ENCODE data around the gene HSPBP1. TPM values are rescaled to one million over a fixed set of nuclear protein-coding genes. Genes with fewer than 3 reads are reported as not detected.

The HSPBP1 gene
- total RNA-seq, 4 donors from 2014 or later = 33.7 to 49.6 (median 40.5) TPM

DNA sequence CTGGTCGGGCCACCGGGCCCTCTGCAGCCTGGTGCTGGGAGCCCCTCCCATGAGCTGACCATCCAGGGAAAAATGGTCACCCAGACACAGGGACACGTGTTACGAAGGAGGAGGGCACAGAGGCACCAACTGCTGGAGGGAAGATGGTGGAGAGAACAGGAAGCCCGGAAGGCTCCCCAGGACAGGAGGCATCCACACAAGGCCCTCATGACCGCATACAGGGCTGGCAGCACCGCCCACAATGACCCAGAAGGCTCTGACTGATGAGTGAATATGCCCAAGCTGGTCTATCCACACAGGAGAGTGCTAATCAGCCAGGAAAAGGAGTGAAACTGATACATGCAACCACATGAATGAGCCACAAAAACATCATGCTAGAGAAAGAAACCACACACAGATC, 37.4 kb downstream of the HSPBP1 start:
- TF ChIP-seq POLR2A (IDR thresholded peaks at IDR 0.05) (no peak), EP300 (IDR thresholded peaks at IDR 0.05) (no peak)
- TF ChIP-seq, protein P1, sequence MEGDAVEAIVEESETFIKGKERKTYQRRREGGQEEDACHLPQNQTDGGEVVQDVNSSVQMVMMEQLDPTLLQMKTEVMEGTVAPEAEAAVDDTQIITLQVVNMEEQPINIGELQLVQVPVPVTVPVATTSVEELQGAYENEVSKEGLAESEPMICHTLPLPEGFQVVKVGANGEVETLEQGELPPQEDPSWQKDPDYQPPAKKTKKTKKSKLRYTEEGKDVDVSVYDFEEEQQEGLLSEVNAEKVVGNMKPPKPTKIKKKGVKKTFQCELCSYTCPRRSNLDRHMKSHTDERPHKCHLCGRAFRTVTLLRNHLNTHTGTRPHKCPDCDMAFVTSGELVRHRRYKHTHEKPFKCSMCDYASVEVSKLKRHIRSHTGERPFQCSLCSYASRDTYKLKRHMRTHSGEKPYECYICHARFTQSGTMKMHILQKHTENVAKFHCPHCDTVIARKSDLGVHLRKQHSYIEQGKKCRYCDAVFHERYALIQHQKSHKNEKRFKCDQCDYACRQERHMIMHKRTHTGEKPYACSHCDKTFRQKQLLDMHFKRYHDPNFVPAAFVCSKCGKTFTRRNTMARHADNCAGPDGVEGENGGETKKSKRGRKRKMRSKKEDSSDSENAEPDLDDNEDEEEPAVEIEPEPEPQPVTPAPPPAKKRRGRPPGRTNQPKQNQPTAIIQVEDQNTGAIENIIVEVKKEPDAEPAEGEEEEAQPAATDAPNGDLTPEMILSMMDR (IDR thresholded peaks at IDR 0.05) = no peak
- peaks cover 0 to 8% (median 0%) of the 10 kb centered on the region in 4 donors for H3K4me1 ChIP-seq
- no peak for DNase-seq (ENCODE audit: low spot score in 2 of 2)
- no peak overlapping the region for H3K27ac ChIP-seq
- peaks cover 4 to 98% (median 51%) of the 10 kb centered on the region in 3 donors for H3K36me3 ChIP-seq
- H3K4me3 ChIP-seq = no peak overlapping the region
- WGBS, 2 donors = 73 to 90% methylated on average over 7 of the region's 7 CpGs
- no peaks in the 10 kb centered on the region for H3K9me3 ChIP-seq
- no peaks in the 10 kb centered on the region for H3K27me3 ChIP-seq

DNA sequence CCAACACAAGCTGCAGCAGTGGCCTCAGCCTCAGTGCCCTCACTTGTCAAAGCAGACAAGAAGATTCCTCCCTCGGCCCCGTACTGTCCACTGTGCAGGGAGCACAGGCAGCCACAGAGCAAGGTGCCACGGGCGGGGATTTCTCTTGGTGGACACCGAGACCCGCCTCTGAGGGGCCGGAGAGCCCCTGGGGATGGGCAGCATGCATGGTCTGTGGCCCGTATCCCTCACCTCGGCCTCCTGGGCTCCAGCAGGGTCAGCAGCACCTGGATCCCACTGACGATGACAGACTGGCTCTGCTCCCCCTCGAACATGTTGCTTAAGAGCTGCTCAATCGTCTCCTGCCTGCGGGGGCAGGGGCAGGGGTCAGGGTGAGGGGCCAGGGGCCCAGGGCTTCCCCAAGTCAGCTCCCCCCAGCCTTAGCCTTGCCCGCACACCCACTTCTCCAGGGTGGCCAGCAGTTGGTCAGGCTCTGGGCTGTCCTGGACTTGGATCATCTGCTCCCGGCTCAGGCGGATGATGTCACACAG, 37.9 kb downstream of the HSPBP1 start:
- DNase-seq (ENCODE audit: low spot score in 2 of 2) = no peak
- H3K9me3 ChIP-seq = no peaks in the 10 kb centered on the region
- peaks cover 4 to 99% (median 55%) of the 10 kb centered on the region in 3 donors for H3K36me3 ChIP-seq
- H3K27me3 ChIP-seq = no peaks in the 10 kb centered on the region
- H3K27ac ChIP-seq = no peak overlapping the region
- 89 to 93% methylated on average over 3 to 15 of the region's 16 CpGs for WGBS, 2 donors
- peaks cover 0 to 3% (median 0%) of the 10 kb centered on the region in 4 donors for H3K4me1 ChIP-seq
- no peak for TF ChIP-seq EP300 (IDR thresholded peaks at IDR 0.05)
- TF ChIP-seq, protein P1 (IDR thresholded peaks at IDR 0.05) = no peak
- TF ChIP-seq POLR2A (IDR thresholded peaks at IDR 0.05) = no peak
- no peak overlapping the region for H3K4me3 ChIP-seq

DNA sequence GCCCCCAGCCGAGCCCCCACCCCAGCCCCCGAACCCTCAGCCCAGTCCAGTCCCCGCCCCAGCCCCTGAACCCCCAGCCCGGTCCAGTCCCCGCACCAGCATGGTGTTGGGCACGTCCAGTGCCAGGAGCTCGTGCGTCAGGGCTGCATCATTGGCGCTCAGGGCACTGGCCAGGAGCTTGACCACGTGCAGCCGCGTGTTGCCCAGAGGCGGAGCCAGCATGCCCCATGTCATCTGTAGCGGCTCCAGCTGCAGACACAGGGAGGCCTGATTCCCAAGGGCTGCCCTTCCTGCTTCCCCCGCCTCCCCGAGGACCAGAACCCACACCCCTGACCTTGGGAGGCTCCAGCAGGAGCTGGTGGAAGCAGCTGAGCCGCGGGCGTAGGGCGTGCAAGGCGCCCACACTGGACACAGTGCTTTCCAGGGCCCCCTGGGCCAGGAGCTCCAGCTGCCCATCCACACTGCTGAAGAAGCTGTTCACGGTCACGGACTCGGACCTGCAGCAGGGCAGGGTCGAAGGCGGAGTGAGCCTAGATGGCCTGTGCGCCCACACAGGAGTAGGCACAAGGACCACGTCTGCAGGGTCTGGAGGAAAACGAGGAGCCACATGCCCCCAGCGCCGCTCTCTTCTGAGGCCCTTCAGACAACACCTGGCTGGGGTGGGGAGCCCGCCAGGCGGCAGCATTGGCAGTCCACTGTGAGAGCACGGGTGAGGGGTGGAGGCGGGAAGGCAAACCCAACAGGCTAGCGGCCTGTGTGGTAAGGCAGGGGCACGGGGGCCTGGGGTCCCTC, 38.6 kb downstream of the HSPBP1 start:
- TF ChIP-seq, protein P1 (IDR thresholded peaks at IDR 0.05) = no peak
- TF ChIP-seq EP300 (IDR thresholded peaks at IDR 0.05) (no peak), POLR2A (IDR thresholded peaks at IDR 0.05) (no peak)
- no peak overlapping the region for H3K27ac ChIP-seq
- no peak for DNase-seq (ENCODE audit: low spot score in 2 of 2)
- H3K36me3 ChIP-seq = peaks cover 4 to 99% (median 61%) of the 10 kb centered on the region in 3 donors
- 86 to 92% methylated on average over 21 to 35 of the region's 37 CpGs for WGBS, 2 donors
- no peaks in the 10 kb centered on the region for H3K4me1 ChIP-seq
- no peaks in the 10 kb centered on the region for H3K9me3 ChIP-seq
- no peak overlapping the region for H3K4me3 ChIP-seq
- no peaks in the 10 kb centered on the region for H3K27me3 ChIP-seq

DNA sequence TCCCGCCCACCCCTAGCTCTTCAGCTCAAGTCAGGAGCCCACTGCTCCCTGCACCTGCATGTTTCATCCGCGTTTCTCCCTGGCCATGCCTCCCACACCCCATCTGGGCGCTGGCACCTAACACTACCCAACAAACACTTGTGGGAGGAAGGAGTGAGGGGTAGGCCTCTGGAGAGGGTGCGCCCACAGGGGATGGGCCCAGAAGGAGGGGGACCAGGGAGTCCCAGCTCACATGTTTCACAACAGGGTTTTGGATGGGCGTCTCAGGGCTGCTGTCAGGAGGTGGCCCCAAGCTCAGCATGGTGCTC, 39.2 kb downstream of the HSPBP1 start:
- peaks cover 4 to 99% (median 60%) of the 10 kb centered on the region in 3 donors for H3K36me3 ChIP-seq

DNA sequence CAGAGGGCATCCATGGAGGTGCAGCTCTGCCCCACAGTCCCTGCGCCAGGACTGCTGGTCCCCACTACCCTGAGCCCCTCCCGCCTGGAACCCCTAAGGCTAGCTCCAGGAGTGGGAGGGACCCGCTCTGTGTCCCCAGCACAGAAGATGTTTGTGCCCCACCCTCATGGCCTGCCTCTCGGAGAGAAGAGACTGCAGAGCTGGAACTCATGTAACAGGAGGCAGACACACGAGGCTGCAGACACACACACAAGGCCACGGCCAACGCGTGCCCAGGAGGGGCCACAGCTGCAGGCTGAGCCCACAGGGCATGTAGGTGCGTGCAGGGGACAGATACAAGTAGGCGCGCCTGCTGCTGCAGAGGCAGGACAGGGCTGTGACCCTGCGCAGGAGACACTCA, 40.9 kb downstream of the HSPBP1 start:
- Histone ChIP-seq H3K4me1 (no peaks in the 10 kb centered on the region), H3K27ac (no peak overlapping the region), H3K4me3 (no peak overlapping the region), H3K9me3 (no peaks in the 10 kb centered on the region), H3K27me3 (no peaks in the 10 kb centered on the region), H3K36me3 (peaks cover 4 to 97% (median 51%) of the 10 kb centered on the region in 3 donors)
- DNase-seq (ENCODE audit: low spot score in 2 of 2) = no peak
- WGBS, 2 donors = 92% methylated on average over 11 to 12 of the region's 12 CpGs
- TF ChIP-seq EP300 (IDR thresholded peaks at IDR 0.05) (no peak), POLR2A (IDR thresholded peaks at IDR 0.05) (no peak)
- TF ChIP-seq, protein P1 (IDR thresholded peaks at IDR 0.05) = no peak

More for the DNA sequence above, 39.2 kb downstream of the HSPBP1 start:
- Histone ChIP-seq H3K27me3 (no peaks in the 10 kb centered on the region), H3K4me3 (no peak overlapping the region), H3K27ac (no peak overlapping the region), H3K4me1 (no peaks in the 10 kb centered on the region), H3K9me3 (no peaks in the 10 kb centered on the region)
- no peak for DNase-seq (ENCODE audit: low spot score in 2 of 2)
- TF ChIP-seq, protein P1 (IDR thresholded peaks at IDR 0.05) = no peak
- TF ChIP-seq EP300 (IDR thresholded peaks at IDR 0.05) = no peak
- 93 to 96% methylated on average over 6 of the region's 6 CpGs for WGBS, 2 donors
